HL-60 (cell line): Measurements from ENCODE around the gene HMX3.

Source experiments
- DNase-seq, 2 experiments: peaks; one replicate each; pipeline ENCODE4 v3.0.0-alpha.2; 2010 to 2020; ENCODE audit warnings: low read depth in 1 of 2, low spot score in 1 of 2
- H3K27ac ChIP-seq: fragments of 250-450 bp; sonication (Bioruptor Pico); replicated peaks from 2 replicates; pipeline ENCODE4 v1.5.1; 2020; ENCODE audit warnings: mild to moderate bottlenecking, moderate library complexity
- H3K27me3 ChIP-seq: fragments of 250-450 bp; sonication (Bioruptor Pico); 2 replicates; pipeline ENCODE4 v1.5.1; 2021; ENCODE audit warnings: mild to moderate bottlenecking, moderate library complexity; ENCODE audit not compliant: insufficient read depth, poor library complexity, severe bottlenecking
- H3K4me3 ChIP-seq: replicated peaks from 2 replicates; pipeline ENCODE4 v1.5.1; 2011; ENCODE audit warnings: mild to moderate bottlenecking, control low read depth, low read length; ENCODE audit not compliant: insufficient read depth
- GABPA ChIP-seq: IDR thresholded peaks from 2 replicates; pipeline ENCODE4 v1.6.1; 2012; ENCODE audit warnings: low read depth
- POLR2AphosphoS5 ChIP-seq: IDR thresholded peaks from 2 replicates; pipeline ENCODE4 v1.6.1; 2012; ENCODE audit warnings: low read depth
- SPI1 ChIP-seq: IDR thresholded peaks from 2 replicates; pipeline ENCODE4 v1.6.1; 2012; ENCODE audit warnings: low read depth, mild to moderate bottlenecking, borderline replicate concordance
- TF ChIP-seq, protein P1 (sequence below): IDR thresholded peaks from one replicate; pipeline ENCODE4 v1.5.1; 2011; ENCODE audit warnings: low read length, control low read depth, inconsistent platforms; ENCODE audit not compliant: insufficient read depth
- TF ChIP-seq, protein P2 (sequence below): IDR thresholded peaks from 2 replicates; pipeline ENCODE4 v1.6.1; 2012; ENCODE audit warnings: low read depth; ENCODE audit not compliant: insufficient replicate concordance

Gene HMX3

DNA sequence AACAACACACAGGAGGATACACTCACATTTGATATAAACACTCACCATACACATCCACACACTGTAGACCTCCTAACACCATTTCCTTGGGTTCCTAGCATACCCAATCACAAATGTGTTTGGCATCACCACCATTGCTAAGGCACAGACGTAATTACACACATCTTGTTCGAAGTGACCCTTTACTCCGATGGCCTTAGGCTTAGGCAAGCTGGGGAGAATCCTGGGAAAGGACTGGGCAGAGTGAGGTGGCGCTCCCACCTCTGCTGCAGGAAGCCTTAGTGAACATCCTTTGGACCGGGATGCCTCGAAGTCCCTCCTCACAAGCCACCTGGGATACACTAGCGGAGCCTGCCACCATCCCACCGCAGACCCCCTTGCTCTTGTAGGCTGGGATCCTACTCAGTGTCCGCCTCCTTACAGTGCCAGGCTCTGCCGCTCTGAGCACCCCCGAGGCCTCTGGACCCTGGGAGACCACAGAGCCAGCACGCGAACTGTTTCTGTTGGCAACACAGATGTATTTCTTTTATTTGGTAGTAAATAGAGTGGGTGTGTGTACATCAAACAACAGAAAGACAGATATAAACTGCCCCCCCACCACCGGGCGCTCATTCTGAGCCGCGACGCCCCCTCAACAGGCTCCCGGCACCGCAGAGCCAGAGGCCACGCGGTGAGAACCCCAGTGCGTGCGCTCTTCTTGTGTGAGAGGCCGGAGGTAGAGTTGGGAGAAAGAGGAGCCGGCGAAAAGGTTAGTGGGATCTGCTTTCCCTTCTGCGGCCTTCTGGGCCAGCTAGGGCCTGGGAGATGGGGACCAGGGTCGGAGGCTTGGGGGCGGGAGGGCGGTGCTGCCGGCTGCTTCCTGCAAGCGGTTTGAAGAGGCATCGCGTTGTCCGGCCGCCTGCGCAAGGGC, 6.3 kb downstream of the HMX3 start:
- no peak overlapping the region for H3K27ac ChIP-seq
- H3K4me3 ChIP-seq = no peak overlapping the region
- TF ChIP-seq GABPA (no peak), POLR2AphosphoS5 (no peak)
- no peak for DNase-seq
- peaks cover 94% of the 10 kb centered on the region for H3K27me3 ChIP-seq

DNA sequence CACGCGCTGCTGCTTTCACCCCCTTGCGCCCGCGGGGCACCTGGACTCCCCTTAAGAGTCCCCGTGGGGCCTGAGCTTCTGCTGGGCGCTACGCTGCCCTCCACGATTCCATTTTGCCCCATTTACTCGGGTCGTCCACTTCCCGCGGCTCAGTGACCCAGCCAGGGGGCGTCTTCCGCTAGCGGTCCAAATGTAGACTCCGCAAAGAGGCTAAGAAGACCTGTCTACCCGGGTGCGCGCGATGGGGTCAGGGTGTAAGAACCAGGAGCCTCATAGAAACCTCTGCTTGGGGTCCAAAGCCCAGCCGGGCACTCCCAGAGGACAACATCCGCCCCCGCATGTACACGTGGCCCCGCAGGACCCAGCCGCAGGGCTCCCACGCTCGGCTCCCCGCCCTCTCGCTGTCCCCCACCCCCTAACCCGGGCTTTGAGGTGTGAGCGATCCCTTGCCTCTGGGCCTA, 7.0 kb downstream of the HMX3 start:
- Histone ChIP-seq H3K27me3 (peaks cover 95% of the 10 kb centered on the region), H3K4me3 (no peak overlapping the region), H3K27ac (no peak overlapping the region)
- TF ChIP-seq, protein P1, sequence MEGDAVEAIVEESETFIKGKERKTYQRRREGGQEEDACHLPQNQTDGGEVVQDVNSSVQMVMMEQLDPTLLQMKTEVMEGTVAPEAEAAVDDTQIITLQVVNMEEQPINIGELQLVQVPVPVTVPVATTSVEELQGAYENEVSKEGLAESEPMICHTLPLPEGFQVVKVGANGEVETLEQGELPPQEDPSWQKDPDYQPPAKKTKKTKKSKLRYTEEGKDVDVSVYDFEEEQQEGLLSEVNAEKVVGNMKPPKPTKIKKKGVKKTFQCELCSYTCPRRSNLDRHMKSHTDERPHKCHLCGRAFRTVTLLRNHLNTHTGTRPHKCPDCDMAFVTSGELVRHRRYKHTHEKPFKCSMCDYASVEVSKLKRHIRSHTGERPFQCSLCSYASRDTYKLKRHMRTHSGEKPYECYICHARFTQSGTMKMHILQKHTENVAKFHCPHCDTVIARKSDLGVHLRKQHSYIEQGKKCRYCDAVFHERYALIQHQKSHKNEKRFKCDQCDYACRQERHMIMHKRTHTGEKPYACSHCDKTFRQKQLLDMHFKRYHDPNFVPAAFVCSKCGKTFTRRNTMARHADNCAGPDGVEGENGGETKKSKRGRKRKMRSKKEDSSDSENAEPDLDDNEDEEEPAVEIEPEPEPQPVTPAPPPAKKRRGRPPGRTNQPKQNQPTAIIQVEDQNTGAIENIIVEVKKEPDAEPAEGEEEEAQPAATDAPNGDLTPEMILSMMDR = no peak
- no peak for TF ChIP-seq SPI1
- TF ChIP-seq, protein P2, sequence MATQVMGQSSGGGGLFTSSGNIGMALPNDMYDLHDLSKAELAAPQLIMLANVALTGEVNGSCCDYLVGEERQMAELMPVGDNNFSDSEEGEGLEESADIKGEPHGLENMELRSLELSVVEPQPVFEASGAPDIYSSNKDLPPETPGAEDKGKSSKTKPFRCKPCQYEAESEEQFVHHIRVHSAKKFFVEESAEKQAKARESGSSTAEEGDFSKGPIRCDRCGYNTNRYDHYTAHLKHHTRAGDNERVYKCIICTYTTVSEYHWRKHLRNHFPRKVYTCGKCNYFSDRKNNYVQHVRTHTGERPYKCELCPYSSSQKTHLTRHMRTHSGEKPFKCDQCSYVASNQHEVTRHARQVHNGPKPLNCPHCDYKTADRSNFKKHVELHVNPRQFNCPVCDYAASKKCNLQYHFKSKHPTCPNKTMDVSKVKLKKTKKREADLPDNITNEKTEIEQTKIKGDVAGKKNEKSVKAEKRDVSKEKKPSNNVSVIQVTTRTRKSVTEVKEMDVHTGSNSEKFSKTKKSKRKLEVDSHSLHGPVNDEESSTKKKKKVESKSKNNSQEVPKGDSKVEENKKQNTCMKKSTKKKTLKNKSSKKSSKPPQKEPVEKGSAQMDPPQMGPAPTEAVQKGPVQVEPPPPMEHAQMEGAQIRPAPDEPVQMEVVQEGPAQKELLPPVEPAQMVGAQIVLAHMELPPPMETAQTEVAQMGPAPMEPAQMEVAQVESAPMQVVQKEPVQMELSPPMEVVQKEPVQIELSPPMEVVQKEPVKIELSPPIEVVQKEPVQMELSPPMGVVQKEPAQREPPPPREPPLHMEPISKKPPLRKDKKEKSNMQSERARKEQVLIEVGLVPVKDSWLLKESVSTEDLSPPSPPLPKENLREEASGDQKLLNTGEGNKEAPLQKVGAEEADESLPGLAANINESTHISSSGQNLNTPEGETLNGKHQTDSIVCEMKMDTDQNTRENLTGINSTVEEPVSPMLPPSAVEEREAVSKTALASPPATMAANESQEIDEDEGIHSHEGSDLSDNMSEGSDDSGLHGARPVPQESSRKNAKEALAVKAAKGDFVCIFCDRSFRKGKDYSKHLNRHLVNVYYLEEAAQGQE = no peak
- TF ChIP-seq GABPA = no peak
- no peak for TF ChIP-seq POLR2AphosphoS5
- no peak for DNase-seq

DNA sequence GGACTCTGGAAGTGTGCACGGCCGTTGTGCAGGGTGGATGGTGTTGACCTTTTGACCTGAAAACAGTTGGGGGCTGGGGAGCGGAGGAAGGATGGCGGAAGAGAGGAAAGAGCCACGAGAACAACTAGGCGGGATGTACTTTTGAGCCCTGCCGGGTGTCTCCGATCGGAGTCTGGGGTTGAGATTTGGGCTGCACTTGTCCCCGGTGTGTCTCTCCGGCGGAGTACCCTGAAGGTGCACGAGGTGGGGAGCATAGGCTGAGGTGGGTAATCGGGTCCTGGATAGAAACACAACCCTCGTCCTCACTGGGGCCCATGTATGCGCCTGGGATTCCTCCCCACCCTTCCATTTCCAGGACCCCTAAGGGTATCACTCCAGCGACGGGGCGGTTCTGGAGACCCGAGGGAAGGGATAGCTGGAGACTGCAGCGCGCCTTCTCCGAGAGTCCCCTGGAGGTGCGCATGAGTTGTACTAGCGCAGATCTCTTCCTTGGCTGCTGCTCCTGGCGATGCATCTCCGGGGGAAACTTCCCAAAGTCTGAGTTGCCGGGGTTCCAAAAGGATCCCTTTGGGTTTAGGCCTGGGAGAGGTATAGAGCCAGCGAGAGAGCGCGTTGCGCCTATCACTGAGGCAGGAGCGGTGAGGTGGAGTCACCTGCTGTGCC, 7.5 kb downstream of the HMX3 start:
- H3K4me3 ChIP-seq = no peak overlapping the region
- no peak for DNase-seq
- TF ChIP-seq POLR2AphosphoS5 (no peak), SPI1 (no peak)
- TF ChIP-seq, protein P1 = no peak
- H3K27ac ChIP-seq = no peak overlapping the region
- peaks cover 95% of the 10 kb centered on the region for H3K27me3 ChIP-seq

DNA sequence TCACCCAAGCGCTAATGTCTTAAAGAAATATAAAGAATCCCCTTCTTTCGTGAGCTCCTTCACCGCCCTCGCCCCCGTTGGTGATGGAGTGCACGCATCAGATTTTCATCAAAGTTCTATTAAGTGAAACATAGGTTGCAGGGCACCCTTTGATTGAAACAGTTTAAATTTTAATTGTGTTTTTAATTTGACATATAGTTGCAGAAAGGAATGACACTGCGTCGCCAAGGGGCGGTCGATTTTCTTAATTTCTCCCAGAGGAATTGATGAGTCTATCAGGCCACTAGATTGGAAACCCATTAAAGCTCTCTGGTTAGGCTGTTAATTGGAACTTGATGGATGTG, 8.0 kb downstream of the HMX3 start:
- H3K27ac ChIP-seq = no peak overlapping the region
- peaks cover 95% of the 10 kb centered on the region for H3K27me3 ChIP-seq
- H3K4me3 ChIP-seq = no peak overlapping the region
- no peak for DNase-seq
- no peak for TF ChIP-seq POLR2AphosphoS5
- TF ChIP-seq, protein P2 = no peak
- TF ChIP-seq, protein P1 = no peak
- no peak for TF ChIP-seq GABPA
